Psoas muscle (tissue), 8 donors: ENCODE measurements around the gene RUFY2. TPM values are rescaled to one million over a fixed set of nuclear protein-coding genes. Genes with fewer than 3 reads are reported as not detected.

Experiments used
- ATAC-seq, 4 donors: fragments of 200-7000 bp; cut with Tn5 transposase; one replicate each; pipeline ENCODE4 v1.9.1; 2020; ENCODE audit warnings: moderate library complexity in 3 of 4, mild to moderate bottlenecking in 2 of 4
- DNase-seq, 2 donors: peaks; one replicate each; pipeline ENCODE4 v3.0.0-alpha.2; 2020
- H3K27ac ChIP-seq: fragments of 200-600 bp; one replicate; pipeline ENCODE4 v1.8.0; 2022
- H3K27me3 ChIP-seq, 3 donors: fragments of 200-600 bp in 1 of 3; one replicate each; pipeline versions ENCODE4 v1.6.1 to v1.8.0; 2013 to 2022; ENCODE audit warnings: low read length in 2 of 3, mild to moderate bottlenecking in 2 of 3, moderate library complexity in 1 of 3; ENCODE audit not compliant: insufficient read depth in 3 of 3
- H3K36me3 ChIP-seq, 2 donors: fragments of 200-600 bp in 1 of 2; one replicate each; pipeline versions ENCODE4 v1.6.1 to v1.8.0; 2013 to 2022; ENCODE audit warnings: low read depth in 1 of 2, mild to moderate bottlenecking in 1 of 2, moderate library complexity in 1 of 2; ENCODE audit not compliant: insufficient read depth in 1 of 2
- H3K4me1 ChIP-seq: fragments of 200-600 bp; one replicate; pipeline ENCODE4 v1.8.0; 2022
- H3K4me3 ChIP-seq: fragments of 200-600 bp; one replicate; pipeline ENCODE4 v1.8.0; 2022; ENCODE audit warnings: mild to moderate bottlenecking
- H3K9me3 ChIP-seq: fragments of 200-600 bp; one replicate; pipeline ENCODE4 v1.8.0; 2022
- CTCF ChIP-seq: fragments of 200-600 bp; IDR thresholded peaks from one replicate; pipeline ENCODE4 v1.8.0; 2022; ENCODE audit warnings: antibody characterized with exemption
- WGBS, 3 donors: extraction: QIAGEN DNeasy Blood & Tissue Kit; methylation state at CpG; one replicate each; pipeline versions ENCODE4 v1.1.6 to v1.1.7; 2013; 5-methylcytosine and 5-hydroxymethylcytosine counted together
- intact Hi-C, 2 donors: fragments of 100-400 bp; cut with DNase I; formaldehyde crosslinking; loops; one replicate each; pipeline versions ENCODE4 v1.11.0 to v1.14.2; 2022
- polyA plus RNA-seq, 3 donors: library from polyadenylated mRNA; stranded (reverse); fragments of 200-250 nt; gene quantifications; one replicate each; pipeline ENCODE4 v1.2.3, GENCODE V29; 2013
- total RNA-seq, 4 donors: library from RNA; stranded (reverse); fragmentation: NEBNext Ultra II Directional in 2 of 4; extraction: Animal tissue kit (Norgen Biotek cat#: 25700) in 2 of 4; gene quantifications; one replicate each; pipeline versions ENCODE4 v1.2.1 to v1.2.4, GENCODE V29; 2021 to 2023
- donor health status: healthy with polysubstance abuse.
- donor health status: DM: no; HTN: no; CAD: no; lungs with moderate emphysema.
- donor health status: Bipolar disorder and iron deficiency.
- donor health status: healthy.
- donor health status: DM: yes; HTN: yes; CAD: no.
- donor health status: DM: no; HTN: no; CAD: no.
- donor health status: DM: no; HTN: no; CAD: no.
- donor health status: DM: yes; HTN: yes; CAD: no.

RUFY2 gene
- total and polyA plus RNA-seq, 7 donors = 3.1 to 12.5 (median 10.0) TPM

DNA sequence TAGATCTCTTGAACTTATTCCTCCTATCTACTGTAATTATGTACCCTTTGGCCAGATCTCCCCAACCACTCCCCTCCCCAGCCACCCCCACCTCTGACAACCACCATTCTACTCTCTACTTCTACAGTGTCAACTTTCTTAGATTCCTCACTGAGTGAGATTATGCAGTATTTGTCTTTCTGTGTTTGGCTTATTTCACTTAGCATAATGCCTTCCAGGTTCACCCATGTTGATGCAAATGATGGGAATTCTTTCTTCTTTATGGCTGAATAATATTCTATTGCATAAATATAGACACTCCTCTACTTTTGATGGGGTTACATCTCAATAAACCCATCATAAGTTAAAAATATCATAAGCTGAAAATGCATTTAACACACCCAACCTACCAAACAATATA is 96.5 kb downstream of the RUFY2 start:
- Histone ChIP-seq H3K27ac (no peak overlapping the region), H3K9me3 (no peaks in the 10 kb centered on the region), H3K27me3 (no peaks in the 10 kb centered on the region), H3K4me3 (no peak overlapping the region), H3K4me1 (no peaks in the 10 kb centered on the region), H3K36me3 (no peaks in the 10 kb centered on the region)
- no peak for TF ChIP-seq CTCF
- DNase-seq = no peak
- intact Hi-C loops = no loop called here
- no peak for ATAC-seq

GRCh38 chr10:68305854-68306253 is 101.2 kb downstream of the RUFY2 start:
- H3K4me3 ChIP-seq = no peak overlapping the region
- no peaks in the 10 kb centered on the region for H3K4me1 ChIP-seq
- H3K36me3 ChIP-seq = no peaks in the 10 kb centered on the region
- DNase-seq (no peak), ATAC-seq (no peak)
- intact Hi-C loops = loop anchor here in 1 of 2 donors (10.0 kb wide), 3 partner anchors 61 to 451 kb away; no protein-coding TSS in a partner anchor
- H3K9me3 ChIP-seq = no peaks in the 10 kb centered on the region
- TF ChIP-seq CTCF = no peak
- H3K27me3 ChIP-seq = no peaks in the 10 kb centered on the region
- H3K27ac ChIP-seq = no peak overlapping the region
- WGBS, 3 donors = 5 to 69% (median 51%) methylated on average over 1 of the region's 1 CpG

DNA sequence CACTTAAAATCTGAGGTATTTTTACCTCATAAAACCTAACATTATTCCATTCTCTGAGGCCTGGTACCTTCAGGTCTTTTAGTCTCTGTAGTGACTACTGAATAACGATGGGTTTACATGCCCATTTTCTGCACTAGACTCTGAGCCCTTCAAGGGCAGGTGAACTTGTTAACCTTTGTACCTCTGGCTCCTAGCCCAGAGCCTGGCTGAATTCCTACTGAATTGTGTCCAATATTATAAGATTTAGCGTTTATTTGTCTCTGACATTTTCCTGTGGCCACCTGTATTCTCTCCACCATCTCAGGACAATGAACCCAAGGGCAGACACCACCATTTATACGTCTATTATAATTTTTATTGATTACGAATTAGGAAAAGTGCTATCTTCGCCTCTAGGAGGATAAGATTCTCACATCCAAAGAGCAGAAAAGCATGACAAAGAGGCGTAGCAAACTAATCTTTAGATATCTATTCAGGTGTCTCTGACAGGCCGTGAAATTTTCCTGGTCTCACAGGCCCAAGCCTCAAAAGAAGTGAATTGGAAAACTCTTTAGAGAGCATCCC is 103.1 kb downstream of the RUFY2 start:
- no peaks in the 10 kb centered on the region for H3K9me3 ChIP-seq
- DNase-seq = no peak
- H3K4me3 ChIP-seq = no peak overlapping the region
- ATAC-seq = no peak
- no peaks in the 10 kb centered on the region for H3K4me1 ChIP-seq
- no peak overlapping the region for H3K27ac ChIP-seq
- H3K27me3 ChIP-seq = no peaks in the 10 kb centered on the region
- TF ChIP-seq CTCF = no peak
- 63 to 71% (median 68%) methylated on average over 7 of the region's 7 CpGs for WGBS, 3 donors
- intact Hi-C loops = loop anchor here in 1 of 2 donors (5.0 to 10.0 kb wide), 4 partner anchors 59 to 449 kb away; no protein-coding TSS in a partner anchor
- H3K36me3 ChIP-seq = no peaks in the 10 kb centered on the region

DNA sequence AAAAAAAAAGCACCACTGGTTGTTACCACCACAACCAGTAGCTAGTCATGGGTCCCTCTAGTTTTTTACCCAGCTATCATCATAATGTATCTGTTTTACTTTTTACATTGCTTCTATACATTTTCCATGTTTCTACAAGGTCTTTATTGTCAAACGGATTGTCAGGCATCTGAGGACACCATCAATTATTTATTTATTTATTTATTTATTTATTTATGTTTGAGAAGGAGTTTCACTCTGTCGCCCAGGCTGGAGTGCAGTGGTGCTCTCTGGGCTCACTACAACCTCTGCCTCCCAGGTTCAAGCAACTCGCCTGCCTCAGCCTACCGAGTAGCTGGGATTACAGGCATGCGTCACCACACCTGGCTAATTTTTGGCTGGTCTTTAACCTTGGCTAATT is 104.2 kb downstream of the RUFY2 start:
- H3K27ac ChIP-seq = no peak overlapping the region
- DNase-seq (no peak), ATAC-seq (no peak)
- H3K4me3 ChIP-seq = no peak overlapping the region
- H3K4me1 ChIP-seq = no peaks in the 10 kb centered on the region
- intact Hi-C loops = loop anchor here in 1 of 2 donors (5.0 to 10.0 kb wide), 4 partner anchors 58 to 448 kb away; no protein-coding TSS in a partner anchor
- no peaks in the 10 kb centered on the region for H3K9me3 ChIP-seq
- no peaks in the 10 kb centered on the region for H3K27me3 ChIP-seq
- WGBS, 3 donors = 70 to 89% (median 82%) methylated on average over 5 of the region's 5 CpGs
- H3K36me3 ChIP-seq = no peaks in the 10 kb centered on the region
- TF ChIP-seq CTCF = no peak

- Histone ChIP-seq H3K9me3 (no peaks in the 10 kb centered on the region), H3K36me3 (no peaks in the 10 kb centered on the region), H3K27ac (no peak overlapping the region), H3K27me3 (no peaks in the 10 kb centered on the region), H3K4me1 (no peaks in the 10 kb centered on the region), H3K4me3 (no peak overlapping the region)
- ATAC-seq (peak in 2 of 4 donors; percentile 13 to 15), DNase-seq (no peak)
- intact Hi-C loops = loop anchor here in 1 of 2 donors (5.0 to 10.0 kb wide), 4 partner anchors 58 to 448 kb away; no protein-coding TSS in a partner anchor
- 40 to 70% (median 64%) methylated on average over 2 of the region's 2 CpGs for WGBS, 3 donors
- no peak for TF ChIP-seq CTCF
Measured at GRCh38 chr10:68302503-68302823, 104.6 kb downstream of the RUFY2 start.
